ENCODE data around the gene RAB1A.

The RAB1A gene

DNA sequence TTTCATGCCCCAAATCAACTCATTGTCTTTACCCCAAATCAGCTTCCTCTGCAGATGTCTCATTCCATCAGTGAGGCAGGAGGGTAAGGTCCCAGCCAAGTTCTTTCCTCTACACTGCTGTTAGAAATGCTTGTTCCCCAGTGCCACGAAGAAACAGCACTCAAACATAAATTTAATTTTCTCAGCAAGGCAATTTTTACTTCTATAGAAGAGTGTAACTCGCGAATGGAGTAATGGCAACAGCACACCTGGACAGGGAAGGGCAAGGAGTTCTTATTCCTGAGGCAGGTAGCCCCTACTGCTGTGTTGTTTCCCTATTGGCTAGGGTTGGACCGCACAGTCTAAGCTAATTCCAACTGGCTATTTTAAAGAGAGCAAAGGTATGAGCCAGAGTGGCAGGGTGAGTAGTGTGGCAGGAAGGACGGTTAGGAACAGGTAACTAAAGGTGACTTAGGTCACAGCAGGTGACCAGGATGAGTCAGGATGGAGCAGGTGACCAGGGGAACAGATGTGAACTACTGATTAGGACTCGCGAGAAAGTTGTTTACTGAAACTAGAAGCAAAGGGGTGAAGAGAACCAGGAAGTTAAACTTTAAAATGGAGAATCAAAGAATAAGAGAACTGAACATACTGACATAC, 85.7 kb downstream of the RAB1A start:
- DNase-seq = no peak
- Histone ChIP-seq H3K4me3 (ENCODE audit: low read depth, low read length) (no peak overlapping the region), H3K27ac (no peak overlapping the region), H3K27me3 (ENCODE audit: insufficient read depth, low read depth, severe bottlenecking) (no peaks in the 10 kb centered on the region), H3K36me3 (peaks cover 25% of the 10 kb centered on the region), H3K9me3 (ENCODE audit: severe bottlenecking) (peaks cover 9% of the 10 kb centered on the region)
- TF ChIP-seq, protein P1, sequence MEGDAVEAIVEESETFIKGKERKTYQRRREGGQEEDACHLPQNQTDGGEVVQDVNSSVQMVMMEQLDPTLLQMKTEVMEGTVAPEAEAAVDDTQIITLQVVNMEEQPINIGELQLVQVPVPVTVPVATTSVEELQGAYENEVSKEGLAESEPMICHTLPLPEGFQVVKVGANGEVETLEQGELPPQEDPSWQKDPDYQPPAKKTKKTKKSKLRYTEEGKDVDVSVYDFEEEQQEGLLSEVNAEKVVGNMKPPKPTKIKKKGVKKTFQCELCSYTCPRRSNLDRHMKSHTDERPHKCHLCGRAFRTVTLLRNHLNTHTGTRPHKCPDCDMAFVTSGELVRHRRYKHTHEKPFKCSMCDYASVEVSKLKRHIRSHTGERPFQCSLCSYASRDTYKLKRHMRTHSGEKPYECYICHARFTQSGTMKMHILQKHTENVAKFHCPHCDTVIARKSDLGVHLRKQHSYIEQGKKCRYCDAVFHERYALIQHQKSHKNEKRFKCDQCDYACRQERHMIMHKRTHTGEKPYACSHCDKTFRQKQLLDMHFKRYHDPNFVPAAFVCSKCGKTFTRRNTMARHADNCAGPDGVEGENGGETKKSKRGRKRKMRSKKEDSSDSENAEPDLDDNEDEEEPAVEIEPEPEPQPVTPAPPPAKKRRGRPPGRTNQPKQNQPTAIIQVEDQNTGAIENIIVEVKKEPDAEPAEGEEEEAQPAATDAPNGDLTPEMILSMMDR (IDR thresholded peaks at IDR 0.05; ENCODE audit: low read depth, low read length) = no peak

DNA sequence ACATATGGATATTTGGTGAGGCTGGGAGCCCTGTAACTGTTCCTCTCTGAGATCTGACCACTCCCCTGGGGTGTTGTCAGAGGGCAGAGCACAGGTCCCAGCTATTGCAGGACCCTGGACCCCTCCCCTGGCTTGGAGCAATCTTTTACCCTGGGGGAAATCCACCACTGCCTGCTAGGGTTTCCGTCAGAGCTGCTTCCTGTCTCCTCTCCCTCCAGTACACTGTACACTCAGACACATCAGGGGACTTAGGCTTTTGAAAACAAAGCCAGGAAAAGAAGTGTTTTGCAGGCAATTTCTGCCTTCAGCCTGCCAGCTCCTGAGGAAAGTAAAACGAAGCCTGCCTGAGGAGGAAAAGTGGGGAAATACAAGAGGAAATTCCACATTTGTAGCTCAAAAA, 86.9 kb downstream of the RAB1A start:
- Histone ChIP-seq H3K27me3 (ENCODE audit: insufficient read depth, low read depth, severe bottlenecking) (no peaks in the 10 kb centered on the region), H3K27ac (no peak overlapping the region), H3K9me3 (ENCODE audit: severe bottlenecking) (peaks cover 9% of the 10 kb centered on the region), H3K36me3 (peaks cover 35% of the 10 kb centered on the region), H3K4me3 (ENCODE audit: low read depth, low read length) (no peak overlapping the region)
- TF ChIP-seq, protein P1 (IDR thresholded peaks at IDR 0.05; ENCODE audit: low read depth, low read length) = no peak
- DNase-seq = no peak

DNA sequence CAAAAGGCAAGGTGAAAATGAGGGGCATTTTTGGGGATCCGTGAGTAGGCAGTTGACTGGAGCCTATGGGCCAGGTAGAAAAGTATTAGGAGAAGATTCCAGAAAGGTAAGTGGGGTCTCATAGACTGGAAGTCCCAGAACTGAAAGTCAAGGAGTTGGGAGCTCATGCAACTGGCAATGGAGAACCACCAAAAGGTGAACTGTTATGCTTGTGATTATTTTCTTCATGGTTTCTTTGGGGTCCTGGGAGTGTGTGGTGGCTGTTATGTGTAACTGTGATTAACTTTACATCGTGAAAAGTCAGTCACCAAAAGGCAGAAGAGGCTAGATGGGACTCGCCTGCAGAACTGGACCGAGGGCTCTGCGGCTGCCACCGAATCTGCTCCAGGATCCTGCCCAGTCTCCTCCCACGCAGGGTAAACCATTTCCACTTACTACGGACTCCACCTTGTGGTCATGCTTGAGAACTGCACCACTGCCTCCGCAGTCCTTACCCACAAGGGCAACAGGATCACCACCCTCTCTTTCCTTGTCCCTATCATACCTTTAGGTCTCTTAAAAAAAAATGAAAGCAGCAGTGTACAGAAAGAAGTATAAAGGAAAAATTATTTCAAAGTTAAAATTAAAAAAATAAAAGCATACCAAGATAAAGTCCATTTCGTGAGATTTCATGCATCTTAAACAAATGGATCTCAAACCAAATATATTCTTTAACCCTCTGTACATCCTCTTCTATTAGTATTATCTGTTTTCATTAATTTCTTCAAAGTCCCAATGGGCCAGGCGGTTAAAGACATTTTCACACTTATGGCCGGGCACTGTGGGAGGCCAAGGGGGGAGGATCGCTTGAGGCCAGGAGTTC, 89.3 kb downstream of the RAB1A start:
- H3K27ac ChIP-seq = 0 out of 2 replicates have a peak overlapping the region, but pooled peaks have one; percentile 36
- TF ChIP-seq, protein P1 (IDR thresholded peaks at IDR 0.05; ENCODE audit: low read depth, low read length) = peak; percentile 97
- peaks cover 38% of the 10 kb centered on the region for H3K36me3 ChIP-seq
- no peak overlapping the region for H3K4me3 ChIP-seq (ENCODE audit: low read depth, low read length)
- no peaks in the 10 kb centered on the region for H3K27me3 ChIP-seq (ENCODE audit: insufficient read depth, low read depth, severe bottlenecking)
- H3K9me3 ChIP-seq (ENCODE audit: severe bottlenecking) = peaks cover 9% of the 10 kb centered on the region
- peak; percentile 90 for DNase-seq

DNA sequence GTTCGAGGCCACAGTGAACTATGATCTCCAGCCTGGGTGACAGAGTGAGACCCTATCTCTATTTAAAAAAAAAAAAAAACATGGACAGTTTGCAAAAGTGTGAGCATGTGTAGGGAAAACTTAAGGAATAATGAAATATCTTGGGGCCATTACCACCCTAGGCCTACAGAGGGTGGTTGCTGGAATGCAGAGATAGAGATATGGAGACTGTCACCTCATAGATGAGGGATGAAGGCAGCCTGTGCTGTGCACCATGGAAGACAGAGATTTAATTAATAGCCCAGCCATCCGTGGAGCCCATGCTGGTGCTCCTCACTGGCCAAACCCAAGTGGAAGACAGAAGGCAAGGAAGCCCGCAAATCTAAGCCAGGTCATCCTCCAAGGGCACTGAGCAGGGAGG, 90.3 kb downstream of the RAB1A start:
- H3K4me3 ChIP-seq (ENCODE audit: low read depth, low read length) = no peak overlapping the region
- peaks cover 31% of the 10 kb centered on the region for H3K36me3 ChIP-seq
- H3K27me3 ChIP-seq (ENCODE audit: insufficient read depth, low read depth, severe bottlenecking) = no peaks in the 10 kb centered on the region
- no peak for DNase-seq
- TF ChIP-seq, protein P1 (IDR thresholded peaks at IDR 0.05; ENCODE audit: low read depth, low read length) = no peak
- H3K27ac ChIP-seq = no peak overlapping the region
- peaks cover 9% of the 10 kb centered on the region for H3K9me3 ChIP-seq (ENCODE audit: severe bottlenecking)

DNA sequence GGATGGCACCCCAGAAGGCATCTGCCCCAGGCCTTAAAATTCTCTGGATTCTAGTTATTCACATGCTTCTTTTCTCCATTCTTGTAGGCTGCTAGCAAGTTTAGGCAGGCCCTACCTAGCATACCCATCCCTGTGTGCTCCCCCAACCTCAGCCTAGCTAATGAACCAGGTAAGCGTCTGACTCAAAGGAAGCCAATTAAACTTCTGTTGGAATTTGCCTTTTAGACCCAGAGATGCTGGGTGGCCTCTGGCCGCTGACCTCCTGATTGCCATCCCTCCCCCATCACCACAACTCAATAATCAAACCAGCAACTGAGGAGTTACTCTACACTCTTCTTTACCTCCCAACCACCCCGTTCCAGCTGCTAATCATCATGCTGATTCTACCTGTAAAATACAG, 92.7 kb downstream of the RAB1A start:
- no peaks in the 10 kb centered on the region for H3K9me3 ChIP-seq (ENCODE audit: severe bottlenecking)
- no peak overlapping the region for H3K27ac ChIP-seq
- no peaks in the 10 kb centered on the region for H3K27me3 ChIP-seq (ENCODE audit: insufficient read depth, low read depth, severe bottlenecking)
- H3K36me3 ChIP-seq = peaks cover 17% of the 10 kb centered on the region
- no peak for DNase-seq
- TF ChIP-seq, protein P1 (IDR thresholded peaks at IDR 0.05; ENCODE audit: low read depth, low read length) = no peak
- H3K4me3 ChIP-seq (ENCODE audit: low read depth, low read length) = no peak overlapping the region

Measured in WERI-Rb-1 (cell line).